NCI-H1694 treated with DMSO at 0.1 percent for 48 hours (cell line): ENCODE results near the gene WASF2.
"Not testable (repeated sequence)": the region's sequence is repeated elsewhere in the genome, so short reads cannot be mapped to it uniquely, and the experiment has no call there.

Experiments used
- DNase-seq: peaks from one replicate; lab custom pipeline; 2025; lab: John Stamatoyannopoulos, UW

WASF2 gene

GRCh38 chr1:27496604-27497155, 6.7 kb upstream of the WASF2 start:
- DNase-seq, result no peak

- DNase-seq, result no peak
Observed at GRCh38 chr1:27492796-27493195, 2.8 kb upstream of the WASF2 start.

GRCh38 chr1:27491748-27492700, 2.1 kb upstream of the WASF2 start:
- DNase-seq, result no peak

DNA sequence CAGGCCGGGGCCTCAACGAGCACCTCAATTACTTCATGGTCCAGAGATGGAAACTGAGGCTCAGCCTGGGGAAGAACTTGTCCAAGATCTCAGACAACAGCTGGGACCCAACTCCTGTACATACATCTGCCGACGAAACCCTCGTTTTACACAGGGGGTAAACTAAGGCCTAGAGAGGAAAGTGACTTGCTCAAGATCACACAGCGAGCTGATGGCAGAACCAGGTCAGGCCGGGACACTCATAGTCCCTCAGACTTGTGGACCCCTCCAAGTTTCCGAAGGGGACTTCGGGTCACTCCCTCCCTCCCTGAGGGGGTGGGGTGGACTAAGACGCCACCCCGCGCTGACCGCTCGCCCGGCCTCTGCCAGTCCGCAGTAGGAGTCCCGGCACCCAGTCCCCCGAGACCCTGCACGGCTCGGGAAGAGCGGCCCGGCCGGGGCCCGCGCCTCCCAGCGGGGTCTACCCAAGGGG, 430 bp downstream of the WASF2 start:
- no peak for DNase-seq

DNA sequence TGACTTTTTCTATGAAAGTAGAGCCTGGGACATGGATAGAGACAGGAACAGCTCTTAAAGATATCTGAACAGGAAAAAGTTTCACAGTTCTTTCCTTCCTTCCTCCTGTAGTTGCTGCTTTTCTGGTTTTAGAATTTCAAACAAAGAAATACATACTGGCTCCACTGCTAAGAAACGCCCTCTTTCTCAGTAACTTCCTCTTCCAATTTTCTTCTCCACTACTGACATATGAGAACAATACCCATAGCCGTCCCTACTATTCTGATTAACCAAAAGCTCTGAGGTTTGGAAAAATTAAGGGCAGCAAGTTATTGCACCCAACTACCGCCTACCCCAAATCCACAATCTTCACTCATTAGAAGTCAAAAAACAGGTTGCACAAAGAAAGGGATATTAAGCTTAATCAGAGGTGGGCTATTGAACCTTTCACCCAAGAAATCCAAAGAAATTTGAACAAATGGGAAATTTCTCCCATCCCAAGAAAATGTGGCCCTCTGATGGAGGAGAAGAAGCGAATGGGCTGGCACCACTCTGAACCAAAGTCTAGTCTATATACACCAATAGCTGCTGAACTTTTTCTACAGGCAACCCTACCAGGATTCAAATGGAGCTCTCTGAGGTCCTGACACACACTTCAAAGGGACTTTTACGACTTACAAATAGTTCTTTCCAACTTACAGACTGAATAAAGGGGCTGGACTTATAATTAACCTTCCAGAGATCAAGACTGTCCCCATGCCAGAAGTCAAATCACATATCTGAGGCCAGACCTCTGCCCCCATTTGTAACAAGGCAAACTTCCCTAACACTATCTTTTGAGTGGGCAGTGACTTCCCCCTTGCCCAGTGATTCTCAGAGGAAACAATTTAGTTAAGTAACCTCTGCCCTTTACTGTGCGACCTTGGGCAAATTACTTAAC, 1.7 kb downstream of the WASF2 start:
- no peak for DNase-seq

DNA sequence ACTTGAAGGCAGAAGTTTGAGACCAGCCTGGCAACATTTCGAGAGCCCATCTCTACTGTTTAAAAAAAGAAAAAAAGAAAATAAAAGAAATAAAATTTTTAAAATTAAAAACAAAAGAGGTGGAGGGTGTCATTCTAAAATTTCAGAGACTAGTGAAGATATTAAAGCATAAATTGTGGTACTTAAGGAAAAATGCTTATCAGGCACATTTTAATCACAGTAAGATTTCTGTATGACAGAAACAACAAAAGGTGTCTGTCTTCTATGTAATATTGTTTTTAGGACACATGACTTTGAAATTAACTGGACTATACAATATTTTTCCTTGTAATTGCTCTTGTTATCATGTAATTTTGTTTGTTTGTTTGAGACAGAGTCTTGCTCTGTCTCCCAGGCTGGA, 4.6 kb downstream of the WASF2 start:
- no peak for DNase-seq

- no peak for DNase-seq
Observed at GRCh38 chr1:27483659-27484058, 6.3 kb downstream of the WASF2 start.

GRCh38 chr1:27481994-27482620, 7.9 kb downstream of the WASF2 start:
- DNase-seq, result no peak

- no peak for DNase-seq
Observed at GRCh38 chr1:27478098-27478497, 11.9 kb downstream of the WASF2 start.

- no peak for DNase-seq
Observed at GRCh38 chr1:27476237-27476636, 13.7 kb downstream of the WASF2 start.

DNA sequence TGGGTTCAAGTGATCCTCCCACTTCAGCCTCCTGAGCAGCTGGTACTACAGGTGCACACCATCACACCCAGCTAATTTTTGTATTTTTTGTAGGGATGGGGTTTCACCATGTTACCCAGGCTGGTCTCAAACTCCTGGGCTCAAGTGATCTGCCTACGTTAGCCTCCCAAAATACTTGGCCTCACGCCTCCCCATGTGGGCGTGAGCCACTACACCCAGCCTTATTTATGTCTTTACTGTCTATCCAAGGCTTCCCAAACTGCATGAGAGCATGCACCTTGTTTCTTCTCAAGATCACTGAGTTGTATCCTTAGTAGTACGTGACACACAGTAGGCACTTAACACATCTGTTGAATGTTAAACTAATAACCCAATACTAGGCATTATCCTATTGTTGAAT, 14.2 kb downstream of the WASF2 start:
- no peak for DNase-seq

- DNase-seq, result no peak
Observed at GRCh38 chr1:27473755-27474154, 16.2 kb downstream of the WASF2 start.

DNA sequence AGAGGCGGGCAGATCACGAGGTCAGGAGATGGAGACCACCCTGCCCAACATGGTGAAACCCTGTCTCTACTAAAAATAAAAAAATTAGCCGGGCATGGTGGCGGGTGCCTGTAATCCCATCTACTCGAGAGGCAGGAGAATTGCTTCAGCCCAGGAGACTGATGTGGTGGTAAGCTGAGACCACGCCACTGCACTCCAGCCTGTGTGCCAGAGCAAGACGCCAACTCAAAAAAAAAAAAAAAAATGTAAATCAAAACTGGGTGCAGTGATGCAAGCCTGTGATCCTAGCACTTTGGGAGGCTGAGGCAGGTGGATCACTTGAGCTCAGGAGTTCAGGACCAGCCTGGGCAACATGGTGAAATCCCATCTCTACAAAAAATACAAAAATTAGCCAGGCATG, 17.9 kb downstream of the WASF2 start:
- DNase-seq, result not testable (repeated sequence)

DNA sequence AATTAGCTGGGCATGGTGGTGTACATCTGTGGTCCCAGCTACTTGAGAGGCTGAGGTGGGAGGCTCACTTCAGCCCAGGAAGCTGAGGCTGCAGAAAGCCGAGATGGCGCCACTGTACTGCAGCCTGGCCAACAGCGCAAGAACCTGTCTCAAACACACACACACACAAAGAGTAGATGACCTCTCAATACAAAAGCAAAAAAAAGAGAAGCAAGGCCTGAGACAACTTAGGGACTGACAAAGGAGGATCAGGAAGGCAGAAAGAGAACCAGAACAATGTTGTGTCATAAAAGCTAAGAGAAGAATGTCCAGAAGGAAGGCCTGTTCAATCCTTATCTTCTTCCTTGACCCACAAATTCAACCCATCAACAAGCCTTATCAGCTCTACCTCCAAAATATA, 18.5 kb downstream of the WASF2 start:
- no peak for DNase-seq

DNA sequence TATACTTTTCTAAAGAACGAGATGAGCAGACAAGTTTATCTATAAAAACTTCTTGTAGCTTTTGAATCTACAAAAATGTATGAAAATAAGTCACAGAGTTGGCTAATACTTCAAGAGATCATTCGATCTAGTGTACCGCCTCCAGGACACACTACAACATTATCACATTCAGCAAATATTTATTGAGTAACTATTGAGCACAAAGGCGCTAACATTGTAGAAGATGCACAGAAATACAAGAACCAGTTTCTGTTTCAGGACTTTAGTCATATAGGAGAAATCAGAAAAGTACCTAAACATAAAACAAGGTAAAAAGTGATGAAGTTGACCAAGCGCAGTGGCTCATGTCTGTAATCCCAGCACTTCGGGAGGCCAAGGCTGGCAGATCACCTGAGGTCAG, 20.6 kb downstream of the WASF2 start:
- DNase-seq, result no peak

- DNase-seq, result not testable (repeated sequence)
Observed at GRCh38 chr1:27468378-27468777, 21.6 kb downstream of the WASF2 start.

DNA sequence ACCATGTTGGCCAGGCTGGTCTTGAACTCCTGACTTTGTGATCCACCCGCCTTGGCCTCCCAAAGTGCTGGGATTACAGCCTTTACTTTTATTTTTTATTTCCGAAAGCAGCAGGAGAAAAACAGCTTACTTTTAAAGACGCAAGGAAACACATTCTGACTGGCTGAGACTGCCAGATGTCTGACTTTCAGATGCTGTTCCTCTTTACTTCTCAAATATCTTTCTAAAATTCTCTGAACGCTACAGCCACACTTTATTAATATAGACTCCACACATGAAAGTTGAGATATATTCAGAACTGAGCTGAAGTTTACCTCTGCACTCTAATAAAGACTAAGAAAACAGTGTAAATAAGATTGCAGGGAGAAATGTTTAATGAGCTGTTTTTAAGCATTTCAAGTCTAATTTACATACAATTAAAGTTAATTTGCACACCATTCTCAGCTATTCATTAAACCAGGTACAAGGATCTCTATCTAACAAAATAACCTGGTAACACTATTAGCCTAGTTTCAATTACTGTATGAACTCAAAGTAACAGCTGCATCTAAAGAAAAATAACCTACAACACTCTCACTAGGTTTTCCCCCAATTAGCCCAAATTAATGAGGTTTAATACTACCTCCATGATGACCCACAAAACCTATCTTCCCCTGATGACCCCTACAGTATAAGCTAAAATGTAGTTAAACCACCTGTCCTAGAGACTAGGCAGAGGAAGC, 24.9 kb downstream of the WASF2 start:
- no peak for DNase-seq

GRCh38 chr1:27463916-27464315, 26.1 kb downstream of the WASF2 start:
- DNase-seq, result not testable (repeated sequence)

DNA sequence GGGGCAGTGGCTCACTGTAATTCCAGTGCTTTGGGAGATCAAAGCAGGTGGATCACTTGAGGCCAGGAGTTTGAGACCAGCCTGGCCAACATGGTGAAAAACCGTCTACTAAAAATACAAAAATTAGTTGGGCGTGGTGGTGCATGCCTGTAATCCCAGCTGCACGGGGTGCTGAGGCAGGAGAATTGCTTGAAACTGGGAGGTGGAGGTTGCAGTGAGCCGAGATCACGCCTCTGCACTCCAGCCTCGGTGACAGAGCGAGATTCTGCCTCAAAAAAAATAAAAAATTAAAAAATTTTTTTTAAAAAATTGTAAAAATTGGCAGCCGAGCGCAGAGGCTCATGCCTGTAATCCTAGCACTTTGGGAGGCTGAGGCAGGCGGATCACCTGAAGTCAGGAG, 31.4 kb downstream of the WASF2 start:
- not testable (repeated sequence) for DNase-seq

DNA sequence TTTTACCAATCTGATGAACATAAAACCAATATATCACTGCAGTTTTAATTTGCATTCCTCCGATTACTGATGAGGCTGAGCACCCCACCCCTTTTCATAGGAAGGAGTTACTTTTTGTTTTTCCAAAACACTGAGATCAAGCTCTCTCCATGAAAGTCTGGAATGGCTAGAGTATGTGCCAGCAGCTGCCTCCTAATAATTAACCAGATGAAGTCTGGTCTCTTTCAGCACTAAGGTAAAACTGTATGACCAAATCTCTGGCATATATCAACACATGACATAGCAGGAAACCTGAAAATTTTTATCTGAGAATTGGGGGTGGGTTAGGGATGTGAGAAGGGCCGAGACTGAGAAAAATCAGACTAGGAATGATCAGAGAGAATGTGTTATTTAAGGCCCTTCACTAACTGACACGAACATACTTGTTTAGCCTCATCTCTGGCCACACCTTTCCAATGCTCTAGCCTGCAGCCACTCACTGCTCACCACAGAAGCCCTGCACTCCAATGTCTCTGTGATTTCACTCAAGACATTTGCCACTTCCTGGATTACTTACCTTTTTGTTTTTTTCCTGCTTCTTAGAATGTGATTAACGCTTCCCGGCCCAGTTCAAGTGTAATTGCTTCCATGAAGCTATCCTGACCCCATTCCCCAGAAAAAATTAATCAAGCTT, 34.7 kb downstream of the WASF2 start:
- no peak for DNase-seq

DNA sequence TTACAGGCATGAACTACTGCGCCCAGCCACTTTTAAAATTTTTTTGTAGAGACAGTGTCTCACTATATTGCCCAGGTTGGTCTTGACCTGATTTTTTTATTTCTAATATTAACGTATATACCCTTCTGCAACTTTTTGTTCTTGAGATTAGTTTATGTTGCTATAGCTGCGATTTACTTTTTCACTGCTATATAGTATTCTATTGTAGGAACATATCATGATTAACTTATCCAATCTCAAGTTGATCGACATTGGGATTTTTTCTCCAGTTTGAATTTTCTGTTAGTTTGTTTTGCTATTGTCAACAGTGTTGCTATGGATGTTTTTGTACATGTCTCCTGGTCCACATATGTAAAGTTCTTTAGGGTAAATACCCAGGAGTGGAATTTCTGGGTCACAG, 35.4 kb downstream of the WASF2 start:
- DNase-seq, result no peak
